Transverse colon (tissue), 4 donors: Measurements from ENCODE around the gene PC.

Source experiments
- EP300 ChIP-seq: sonication (generic); formaldehyde crosslinking; IDR thresholded peaks from one replicate; pipeline ENCODE4 v1.6.1; 2017; ENCODE audit warnings: antibody characterized with exemption, low read depth
- POLR2A ChIP-seq: fragments of 450-650 bp; IDR thresholded peaks from one replicate; pipeline ENCODE4 v1.6.1; 2016; ENCODE audit warnings: antibody characterized with exemption, mild to moderate bottlenecking, moderate library complexity
- POLR2AphosphoS5 ChIP-seq, 3 donors: sonication (generic); formaldehyde crosslinking; IDR thresholded peaks; one replicate each; pipeline ENCODE4 v1.6.1; 2016; ENCODE audit warnings: antibody characterized with exemption in 3 of 3
- TF ChIP-seq, protein P1 (sequence below), 5 experiments: fragments of 200-600 bp in 3 of 5; fragments of 450-650 bp in 2 of 5; sonication (generic) in 3 of 5; IDR thresholded peaks; 1 replicate in 2 of 5; 2 replicates in 3 of 5; pipeline ENCODE4 v1.5.1; 2016 to 2017; ENCODE audit warnings: antibody characterized with exemption in 5 of 5, inconsistent platforms in 3 of 5, mild to moderate bottlenecking in 2 of 5, moderate library complexity in 1 of 5

GRCh38 chr11:66879583-66879982, 78.6 kb downstream of the PC start:
- TF ChIP-seq, protein P1, sequence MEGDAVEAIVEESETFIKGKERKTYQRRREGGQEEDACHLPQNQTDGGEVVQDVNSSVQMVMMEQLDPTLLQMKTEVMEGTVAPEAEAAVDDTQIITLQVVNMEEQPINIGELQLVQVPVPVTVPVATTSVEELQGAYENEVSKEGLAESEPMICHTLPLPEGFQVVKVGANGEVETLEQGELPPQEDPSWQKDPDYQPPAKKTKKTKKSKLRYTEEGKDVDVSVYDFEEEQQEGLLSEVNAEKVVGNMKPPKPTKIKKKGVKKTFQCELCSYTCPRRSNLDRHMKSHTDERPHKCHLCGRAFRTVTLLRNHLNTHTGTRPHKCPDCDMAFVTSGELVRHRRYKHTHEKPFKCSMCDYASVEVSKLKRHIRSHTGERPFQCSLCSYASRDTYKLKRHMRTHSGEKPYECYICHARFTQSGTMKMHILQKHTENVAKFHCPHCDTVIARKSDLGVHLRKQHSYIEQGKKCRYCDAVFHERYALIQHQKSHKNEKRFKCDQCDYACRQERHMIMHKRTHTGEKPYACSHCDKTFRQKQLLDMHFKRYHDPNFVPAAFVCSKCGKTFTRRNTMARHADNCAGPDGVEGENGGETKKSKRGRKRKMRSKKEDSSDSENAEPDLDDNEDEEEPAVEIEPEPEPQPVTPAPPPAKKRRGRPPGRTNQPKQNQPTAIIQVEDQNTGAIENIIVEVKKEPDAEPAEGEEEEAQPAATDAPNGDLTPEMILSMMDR (IDR thresholded peaks at IDR 0.05), result no peak
- TF ChIP-seq POLR2AphosphoS5 (IDR thresholded peaks at IDR 0.05) (no peak), POLR2A (no peak), EP300 (no peak)
